T1000 (cell line): ENCODE measurements around the gene PRCD.
A peak's percentile ranks its signal among the peaks of the same experiment; 100 is the strongest.
"Not testable (repeated sequence)": the region's sequence is repeated elsewhere in the genome, so short reads cannot be mapped to it uniquely, and the experiment has no call there.

Experiments used
- DNase-seq: peaks from one replicate; lab custom pipeline; 2025; ENCODE audit warnings: mixed read lengths; lab: John Stamatoyannopoulos, UW

Gene PRCD

GRCh38 chr17:76556765-76557367 is 17.0 kb downstream of the PRCD start:
- no peak for DNase-seq

GRCh38 chr17:76557368-76558197 is 17.7 kb downstream of the PRCD start:
- peak; percentile 92 for DNase-seq

- no peak for DNase-seq
Measured at GRCh38 chr17:76558198-76559095, 18.6 kb downstream of the PRCD start.

- not testable (repeated sequence) for DNase-seq
Measured at GRCh38 chr17:76559460-76559859, 19.6 kb downstream of the PRCD start.

GRCh38 chr17:76560036-76560876 is 20.4 kb downstream of the PRCD start:
- DNase-seq = no peak

- DNase-seq = no peak
Measured at GRCh38 chr17:76560877-76561221, 21.0 kb downstream of the PRCD start.

- DNase-seq = no peak
Measured at GRCh38 chr17:76561332-76561731, 21.5 kb downstream of the PRCD start.

GRCh38 chr17:76561799-76562268 is 22.0 kb downstream of the PRCD start:
- DNase-seq = no peak

GRCh38 chr17:76562734-76563148 is 22.9 kb downstream of the PRCD start:
- peak; percentile 49 for DNase-seq

- DNase-seq = not testable (repeated sequence)
Measured at GRCh38 chr17:76563359-76563758, 23.5 kb downstream of the PRCD start.

- peak; percentile 81 for DNase-seq
Measured at GRCh38 chr17:76564991-76565727, 25.3 kb downstream of the PRCD start.

GRCh38 chr17:76565728-76566612 is 26.1 kb downstream of the PRCD start:
- no peak for DNase-seq

- no peak for DNase-seq
Measured at GRCh38 chr17:76566613-76566943, 26.7 kb downstream of the PRCD start.

GRCh38 chr17:76566988-76567431 is 27.2 kb downstream of the PRCD start:
- no peak for DNase-seq

- DNase-seq = no peak
Measured at GRCh38 chr17:76567634-76568432, 28.0 kb downstream of the PRCD start.

GRCh38 chr17:76568811-76569221 is 29.0 kb downstream of the PRCD start:
- DNase-seq = no peak

- DNase-seq = no peak
Measured at GRCh38 chr17:76569607-76570279, 29.9 kb downstream of the PRCD start.

- no peak for DNase-seq
Measured at GRCh38 chr17:76570457-76570856, 30.6 kb downstream of the PRCD start.
